RWPE2 (cell line): ENCODE data around the gene RNLS.

ENCODE experiments used
- ATAC-seq: fragments of 200-7000 bp; cut with Tn5 transposase; 3 replicates; pipeline ENCODE4 v1.9.1; 2021; ENCODE audit warnings: low read depth
- DNase-seq: peaks from one replicate; pipeline ENCODE4 v3.0.0-alpha.2; 2020; ENCODE audit warnings: low spot score
- H3K27ac ChIP-seq: fragments of 450-650 bp; 2 replicates; pipeline ENCODE4 v1.5.1; 2017; ENCODE audit warnings: mild to moderate bottlenecking; ENCODE audit not compliant: poor library complexity, severe bottlenecking
- H3K27me3 ChIP-seq: fragments of 250-450 bp; sonication (Bioruptor Pico); 2 replicates; pipeline ENCODE4 v1.5.1; 2021; ENCODE audit warnings: mild to moderate bottlenecking, moderate library complexity; ENCODE audit not compliant: insufficient read depth, poor library complexity, severe bottlenecking
- H3K36me3 ChIP-seq: fragments of 250-450 bp; sonication (Bioruptor Pico); 2 replicates; pipeline ENCODE4 v1.5.1; 2020; ENCODE audit warnings: low read depth, mild to moderate bottlenecking, moderate library complexity
- H3K4me1 ChIP-seq: fragments of 250-450 bp; sonication (Bioruptor Pico); 2 replicates; pipeline ENCODE4 v1.5.1; 2021; ENCODE audit warnings: mild to moderate bottlenecking, moderate library complexity; ENCODE audit not compliant: insufficient read depth, poor library complexity, severe bottlenecking
- H3K4me3 ChIP-seq: fragments of 250-450 bp; sonication (Bioruptor Pico); 2 replicates; pipeline ENCODE4 v1.5.1; 2021; ENCODE audit warnings: mild to moderate bottlenecking, moderate library complexity; ENCODE audit not compliant: severe bottlenecking
- H3K9me3 ChIP-seq: fragments of 250-450 bp; sonication (Bioruptor Pico); 2 replicates; pipeline ENCODE4 v1.5.1; 2021; ENCODE audit warnings: mild to moderate bottlenecking, moderate library complexity; ENCODE audit not compliant: severe bottlenecking
- CTCF ChIP-seq: fragments of 450-650 bp; IDR thresholded peaks from one replicate; pipeline ENCODE4 v1.5.1; 2017; ENCODE audit warnings: mild to moderate bottlenecking, moderate library complexity; ENCODE audit not compliant: poor library complexity, severe bottlenecking

Gene RNLS

GRCh38 chr10:88545359-88545758 lies 37.8 kb downstream of the RNLS start:
- Histone ChIP-seq H3K4me3 (no peak overlapping the region), H3K4me1 (peaks cover 15% of the 10 kb centered on the region), H3K9me3 (no peaks in the 10 kb centered on the region), H3K36me3 (no peaks in the 10 kb centered on the region), H3K27me3 (no peaks in the 10 kb centered on the region), H3K27ac (no peak overlapping the region)
- ATAC-seq, result no peak
- DNase-seq, result no peak
- TF ChIP-seq CTCF, result no peak

GRCh38 chr10:88544140-88544870 lies 38.8 kb downstream of the RNLS start:
- H3K9me3 ChIP-seq, result no peaks in the 10 kb centered on the region
- no peak overlapping the region for H3K4me3 ChIP-seq

GRCh38 chr10:88542522-88542921 lies 40.6 kb downstream of the RNLS start:
- H3K4me3 ChIP-seq, result no peak overlapping the region
- no peak for ATAC-seq
- H3K4me1 ChIP-seq, result peaks cover 21% of the 10 kb centered on the region
- DNase-seq, result no peak
- H3K36me3 ChIP-seq, result no peaks in the 10 kb centered on the region
- no peaks in the 10 kb centered on the region for H3K27me3 ChIP-seq
- no peak for TF ChIP-seq CTCF
- no peaks in the 10 kb centered on the region for H3K9me3 ChIP-seq
- no peak overlapping the region for H3K27ac ChIP-seq

More at GRCh38 chr10:88544140-88544870, 38.8 kb downstream of the RNLS start:
- no peak overlapping the region for H3K27ac ChIP-seq
- H3K36me3 ChIP-seq, result no peaks in the 10 kb centered on the region
- TF ChIP-seq CTCF, result no peak
- DNase-seq, result no peak
- no peaks in the 10 kb centered on the region for H3K27me3 ChIP-seq
- ATAC-seq, result no peak
- peaks cover 21% of the 10 kb centered on the region for H3K4me1 ChIP-seq

- Histone ChIP-seq H3K27ac (peak overlapping the region; percentile 46), H3K27me3 (no peaks in the 10 kb centered on the region), H3K4me1 (peaks cover 21% of the 10 kb centered on the region), H3K4me3 (no peak overlapping the region), H3K9me3 (no peaks in the 10 kb centered on the region), H3K36me3 (no peaks in the 10 kb centered on the region)
- DNase-seq (no peak), ATAC-seq (peak; percentile 74)
- no peak for TF ChIP-seq CTCF
Measured at GRCh38 chr10:88541116-88541626, 41.9 kb downstream of the RNLS start.

- ATAC-seq, result no peak
- no peak for TF ChIP-seq CTCF
- Histone ChIP-seq H3K27ac (peak overlapping the region; percentile 46), H3K9me3 (no peaks in the 10 kb centered on the region), H3K4me3 (no peak overlapping the region), H3K27me3 (no peaks in the 10 kb centered on the region), H3K36me3 (no peaks in the 10 kb centered on the region), H3K4me1 (peaks cover 21% of the 10 kb centered on the region)
- DNase-seq, result no peak
Measured at GRCh38 chr10:88540351-88540750, 42.8 kb downstream of the RNLS start.
